Psoas muscle (tissue), 8 donors: ENCODE results near the gene PSPH. TPM values are rescaled to one million over a fixed set of nuclear protein-coding genes. Genes with fewer than 3 reads are reported as not detected.
"Not testable (repeated sequence)": the region's sequence is repeated elsewhere in the genome, so short reads cannot be mapped to it uniquely, and the experiment has no call there.

Source experiments
- ATAC-seq, 4 donors: fragments of 200-7000 bp; cut with Tn5 transposase; one replicate each; pipeline ENCODE4 v1.9.1; 2020; ENCODE audit warnings: moderate library complexity in 3 of 4, mild to moderate bottlenecking in 2 of 4
- DNase-seq, 2 donors: peaks; one replicate each; pipeline ENCODE4 v3.0.0-alpha.2; 2020
- H3K27ac ChIP-seq: fragments of 200-600 bp; one replicate; pipeline ENCODE4 v1.8.0; 2022
- H3K27me3 ChIP-seq, 3 donors: fragments of 200-600 bp in 1 of 3; one replicate each; pipeline versions ENCODE4 v1.6.1 to v1.8.0; 2013 to 2022; ENCODE audit warnings: low read length in 2 of 3, mild to moderate bottlenecking in 2 of 3, moderate library complexity in 1 of 3; ENCODE audit not compliant: insufficient read depth in 3 of 3
- H3K36me3 ChIP-seq, 2 donors: fragments of 200-600 bp in 1 of 2; one replicate each; pipeline versions ENCODE4 v1.6.1 to v1.8.0; 2013 to 2022; ENCODE audit warnings: low read depth in 1 of 2, mild to moderate bottlenecking in 1 of 2, moderate library complexity in 1 of 2; ENCODE audit not compliant: insufficient read depth in 1 of 2
- H3K4me1 ChIP-seq: fragments of 200-600 bp; one replicate; pipeline ENCODE4 v1.8.0; 2022
- H3K4me3 ChIP-seq: fragments of 200-600 bp; one replicate; pipeline ENCODE4 v1.8.0; 2022; ENCODE audit warnings: mild to moderate bottlenecking
- H3K9me3 ChIP-seq: fragments of 200-600 bp; one replicate; pipeline ENCODE4 v1.8.0; 2022
- WGBS, 3 donors: extraction: QIAGEN DNeasy Blood & Tissue Kit; methylation state at CpG; one replicate each; pipeline versions ENCODE4 v1.1.6 to v1.1.7; 2013; 5-methylcytosine and 5-hydroxymethylcytosine counted together
- intact Hi-C, 2 donors: fragments of 100-400 bp; cut with DNase I; formaldehyde crosslinking; loops; one replicate each; pipeline versions ENCODE4 v1.11.0 to v1.14.2; 2022
- polyA plus RNA-seq, 3 donors: library from polyadenylated mRNA; stranded (reverse); fragments of 200-250 nt; gene quantifications; one replicate each; pipeline ENCODE4 v1.2.3, GENCODE V29; 2013
- total RNA-seq, 4 donors: library from RNA; stranded (reverse); fragmentation: NEBNext Ultra II Directional in 2 of 4; extraction: Animal tissue kit (Norgen Biotek cat#: 25700) in 2 of 4; gene quantifications; one replicate each; pipeline versions ENCODE4 v1.2.1 to v1.2.4, GENCODE V29; 2021 to 2023
- TF ChIP-seq, protein P1 (sequence below): fragments of 200-600 bp; IDR thresholded peaks from one replicate; pipeline ENCODE4 v1.8.0; 2022; ENCODE audit warnings: antibody characterized with exemption
- donor health status: healthy with polysubstance abuse.
- donor health status: DM: no; HTN: no; CAD: no; lungs with moderate emphysema.
- donor health status: Bipolar disorder and iron deficiency.
- donor health status: healthy.
- donor health status: DM: yes; HTN: yes; CAD: no.
- donor health status: DM: no; HTN: no; CAD: no.
- donor health status: DM: no; HTN: no; CAD: no.
- donor health status: DM: yes; HTN: yes; CAD: no.

PSPH gene
- total and polyA plus RNA-seq, 7 donors: 2.5 to 11.2 (median 5.3) TPM

DNA sequence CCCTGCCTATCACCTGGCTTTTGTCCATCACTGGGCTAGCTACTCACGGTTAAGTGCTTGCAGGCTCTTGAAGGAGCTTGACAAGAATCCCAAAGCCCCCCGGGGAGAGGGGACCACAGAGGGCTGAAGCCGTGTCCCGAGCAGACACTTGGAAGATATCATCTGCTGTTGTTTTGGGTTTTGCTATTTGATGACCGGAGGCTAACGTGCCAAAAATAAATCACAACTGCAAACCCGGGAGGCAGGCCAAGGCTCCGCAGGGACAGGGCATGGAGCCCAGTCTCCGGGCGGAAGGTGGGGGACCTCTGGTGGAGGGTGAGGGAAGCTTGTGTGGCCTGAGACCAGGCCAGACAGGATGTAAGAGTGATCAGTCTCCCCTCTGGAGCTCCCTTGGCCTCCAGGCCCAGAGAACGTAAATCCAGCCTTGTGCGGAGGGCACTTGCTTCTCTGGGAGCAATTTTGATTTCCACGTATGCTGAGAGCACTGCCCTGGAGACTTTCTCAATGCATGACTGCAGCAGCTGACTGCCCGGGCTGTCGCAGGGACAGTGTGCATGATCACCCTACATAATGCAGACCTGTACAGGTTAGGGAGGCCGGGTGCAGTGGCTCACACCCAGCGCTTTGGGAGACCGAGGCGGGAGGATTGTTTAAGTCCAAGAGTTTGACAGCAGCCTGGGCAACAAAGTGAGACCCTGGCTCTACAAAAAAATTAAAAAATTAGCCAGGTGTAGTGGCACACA is 41.7 kb upstream of the PSPH start, which contains the start of gene PHKG1:
Gene PHKG1 (minus strand): TSS at position 164 of the 743 bp plus-strand sequence. CDS start 4,011 bp downstream, outside the sequence.
- DNase-seq (peak; percentile 87 to 93), ATAC-seq (peak; percentile 89 to 91 (median 90))
- TF ChIP-seq, protein P1, sequence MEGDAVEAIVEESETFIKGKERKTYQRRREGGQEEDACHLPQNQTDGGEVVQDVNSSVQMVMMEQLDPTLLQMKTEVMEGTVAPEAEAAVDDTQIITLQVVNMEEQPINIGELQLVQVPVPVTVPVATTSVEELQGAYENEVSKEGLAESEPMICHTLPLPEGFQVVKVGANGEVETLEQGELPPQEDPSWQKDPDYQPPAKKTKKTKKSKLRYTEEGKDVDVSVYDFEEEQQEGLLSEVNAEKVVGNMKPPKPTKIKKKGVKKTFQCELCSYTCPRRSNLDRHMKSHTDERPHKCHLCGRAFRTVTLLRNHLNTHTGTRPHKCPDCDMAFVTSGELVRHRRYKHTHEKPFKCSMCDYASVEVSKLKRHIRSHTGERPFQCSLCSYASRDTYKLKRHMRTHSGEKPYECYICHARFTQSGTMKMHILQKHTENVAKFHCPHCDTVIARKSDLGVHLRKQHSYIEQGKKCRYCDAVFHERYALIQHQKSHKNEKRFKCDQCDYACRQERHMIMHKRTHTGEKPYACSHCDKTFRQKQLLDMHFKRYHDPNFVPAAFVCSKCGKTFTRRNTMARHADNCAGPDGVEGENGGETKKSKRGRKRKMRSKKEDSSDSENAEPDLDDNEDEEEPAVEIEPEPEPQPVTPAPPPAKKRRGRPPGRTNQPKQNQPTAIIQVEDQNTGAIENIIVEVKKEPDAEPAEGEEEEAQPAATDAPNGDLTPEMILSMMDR: peak; percentile 75
- H3K36me3 ChIP-seq: peaks cover 0 to 13% of the 10 kb centered on the region in 2 donors
- no peaks in the 10 kb centered on the region for H3K27me3 ChIP-seq
- no peaks in the 10 kb centered on the region for H3K9me3 ChIP-seq
- 11 to 20% (median 13%) methylated on average over 19 of the region's 19 CpGs for WGBS, 3 donors
- peak within 1 kb of the TSS; percentile 67 for H3K4me3 ChIP-seq
- peak within 1 kb of the TSS; percentile 86 for H3K27ac ChIP-seq
- intact Hi-C loops: loop anchor here in 1 of 2 donors (2.0 kb wide), 1 partner anchor 14 kb away; no protein-coding TSS in a partner anchor
- peaks cover 33% of the 10 kb centered on the region for H3K4me1 ChIP-seq

DNA sequence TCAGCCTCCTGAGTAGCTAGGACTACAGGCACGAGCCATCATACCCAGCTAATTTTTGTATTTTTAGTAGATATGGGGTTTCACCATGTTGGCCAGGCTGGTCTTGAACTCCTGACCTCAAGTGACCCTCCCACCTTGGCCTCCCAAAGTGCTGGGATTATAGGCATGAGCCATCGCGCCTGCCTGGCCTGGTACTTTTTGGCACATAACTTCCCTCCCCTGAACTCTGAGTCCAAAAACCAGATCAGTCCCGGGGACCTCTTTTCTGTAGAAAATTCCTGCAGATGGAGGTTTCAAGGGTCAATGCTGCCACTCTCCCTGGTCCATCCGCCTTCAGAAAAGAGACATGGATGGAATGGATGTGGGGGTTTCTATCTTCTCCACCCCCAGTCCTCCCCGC is 41.1 kb upstream of the PSPH start:
- not testable (repeated sequence) for H3K9me3 ChIP-seq, H3K27me3 ChIP-seq, DNase-seq
- ATAC-seq: peak in 3 of 4 donors; percentile 27 to 48 (median 30)
- intact Hi-C loops: loop anchor here in 1 of 2 donors (2.0 kb wide), 1 partner anchor 14 kb away; no protein-coding TSS in a partner anchor
- Histone ChIP-seq H3K4me1 (peaks cover 33% of the 10 kb centered on the region), H3K4me3 (peak overlapping the region; percentile 67), H3K27ac (peak overlapping the region; percentile 86), H3K36me3 (peaks cover 0 to 19% of the 10 kb centered on the region in 2 donors)
- 11 to 16% (median 16%) methylated on average over 6 of the region's 6 CpGs for WGBS, 3 donors

DNA sequence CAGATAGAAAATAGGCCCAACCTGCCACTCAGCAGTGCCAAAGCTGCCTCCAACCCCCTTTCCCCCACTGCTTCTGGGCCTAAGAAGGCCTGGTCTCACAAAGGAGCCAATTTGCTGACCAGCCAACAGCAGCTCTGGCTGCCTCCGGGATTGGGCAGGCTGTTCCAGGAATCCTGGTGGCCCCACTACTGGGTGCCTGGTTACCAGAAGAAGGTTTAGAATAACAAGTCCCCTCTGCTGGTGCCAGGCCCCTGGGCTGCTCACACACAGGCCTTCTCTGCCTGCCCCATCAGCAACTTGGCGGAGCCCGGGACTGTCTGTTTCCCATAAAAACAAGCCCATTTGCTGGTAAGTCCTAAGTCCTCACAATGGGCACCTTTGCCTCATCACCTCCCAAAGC is 40.3 kb upstream of the PSPH start:
- DNase-seq (peak; percentile 74 to 86), ATAC-seq (peak; percentile 82 to 85 (median 82))
- intact Hi-C loops: no loop called here
- 27 to 41% (median 33%) methylated on average over 3 of the region's 3 CpGs for WGBS, 3 donors
- TF ChIP-seq, protein P1: no peak
- Histone ChIP-seq H3K9me3 (no peaks in the 10 kb centered on the region), H3K27me3 (no peaks in the 10 kb centered on the region), H3K27ac (peak overlapping the region; percentile 86), H3K4me1 (peaks cover 33% of the 10 kb centered on the region), H3K36me3 (peaks cover 0 to 27% of the 10 kb centered on the region in 2 donors), H3K4me3 (peak overlapping the region; percentile 67)

DNA sequence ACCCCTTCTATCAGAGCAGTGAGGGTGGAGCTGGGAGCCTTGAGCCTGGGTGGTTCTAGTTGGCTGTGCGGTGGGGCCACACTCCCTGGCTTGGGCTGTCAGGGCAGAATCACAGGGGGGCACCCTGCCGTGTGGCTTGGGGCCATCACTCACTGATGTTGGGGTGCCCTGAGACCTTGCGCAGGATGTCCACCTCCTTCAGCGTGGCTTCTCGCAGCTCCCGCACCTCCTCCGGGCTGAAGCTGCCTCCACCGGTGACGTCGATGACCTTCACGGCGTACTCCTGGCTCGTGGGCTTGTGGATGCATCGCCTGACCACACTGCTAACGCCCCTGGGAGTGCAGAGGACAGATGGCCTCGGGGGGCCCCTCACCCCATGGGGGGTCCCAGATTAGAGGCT is 36.2 kb upstream of the PSPH start:
- Histone ChIP-seq H3K9me3 (no peaks in the 10 kb centered on the region), H3K4me1 (peaks cover 52% of the 10 kb centered on the region), H3K36me3 (peaks cover 0 to 43% of the 10 kb centered on the region in 2 donors), H3K27ac (peak overlapping the region; percentile 38), H3K27me3 (no peaks in the 10 kb centered on the region), H3K4me3 (no peak overlapping the region)
- TF ChIP-seq, protein P1: no peak
- 58 to 76% (median 67%) methylated on average over 16 of the region's 16 CpGs for WGBS, 3 donors
- ATAC-seq (no peak), DNase-seq (no peak)
- intact Hi-C loops: no loop called here

DNA sequence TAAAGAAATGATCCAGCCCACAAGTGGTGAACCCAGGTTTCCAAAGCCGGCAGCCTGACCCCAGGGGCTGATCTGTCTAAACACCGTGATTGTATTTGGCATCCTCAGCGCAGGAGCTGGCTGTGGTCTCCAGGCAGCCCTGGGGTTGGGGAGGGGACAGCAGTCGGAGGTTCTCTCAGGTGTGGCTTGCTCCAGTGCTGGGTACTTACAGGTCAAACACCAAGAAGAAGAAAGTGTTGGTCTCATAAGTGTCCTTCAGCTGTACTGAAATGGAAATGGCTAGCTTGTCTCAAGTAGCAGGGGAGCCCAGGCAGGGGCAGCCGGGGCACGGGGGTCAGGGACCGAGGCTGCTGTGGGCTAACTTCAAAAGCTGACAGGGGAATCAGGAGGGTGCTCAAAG is 35.5 kb upstream of the PSPH start:
- DNase-seq: no peak
- TF ChIP-seq, protein P1: no peak
- intact Hi-C loops: no loop called here
- H3K27me3 ChIP-seq: no peaks in the 10 kb centered on the region
- WGBS, 3 donors: 83 to 89% (median 84%) methylated on average over 7 of the region's 7 CpGs
- H3K4me1 ChIP-seq: peaks cover 52% of the 10 kb centered on the region
- H3K4me3 ChIP-seq: no peak overlapping the region
- ATAC-seq: no peak
- peaks cover 0 to 46% of the 10 kb centered on the region in 2 donors for H3K36me3 ChIP-seq
- H3K27ac ChIP-seq: peak overlapping the region; percentile 7
- H3K9me3 ChIP-seq: no peaks in the 10 kb centered on the region
